Measurements from ENCODE around the gene MRPL41.

MRPL41 gene

GRCh38 chr9:137522746-137523455 is 28.8 kb upstream of the MRPL41 start:
- TF ChIP-seq, protein P1, sequence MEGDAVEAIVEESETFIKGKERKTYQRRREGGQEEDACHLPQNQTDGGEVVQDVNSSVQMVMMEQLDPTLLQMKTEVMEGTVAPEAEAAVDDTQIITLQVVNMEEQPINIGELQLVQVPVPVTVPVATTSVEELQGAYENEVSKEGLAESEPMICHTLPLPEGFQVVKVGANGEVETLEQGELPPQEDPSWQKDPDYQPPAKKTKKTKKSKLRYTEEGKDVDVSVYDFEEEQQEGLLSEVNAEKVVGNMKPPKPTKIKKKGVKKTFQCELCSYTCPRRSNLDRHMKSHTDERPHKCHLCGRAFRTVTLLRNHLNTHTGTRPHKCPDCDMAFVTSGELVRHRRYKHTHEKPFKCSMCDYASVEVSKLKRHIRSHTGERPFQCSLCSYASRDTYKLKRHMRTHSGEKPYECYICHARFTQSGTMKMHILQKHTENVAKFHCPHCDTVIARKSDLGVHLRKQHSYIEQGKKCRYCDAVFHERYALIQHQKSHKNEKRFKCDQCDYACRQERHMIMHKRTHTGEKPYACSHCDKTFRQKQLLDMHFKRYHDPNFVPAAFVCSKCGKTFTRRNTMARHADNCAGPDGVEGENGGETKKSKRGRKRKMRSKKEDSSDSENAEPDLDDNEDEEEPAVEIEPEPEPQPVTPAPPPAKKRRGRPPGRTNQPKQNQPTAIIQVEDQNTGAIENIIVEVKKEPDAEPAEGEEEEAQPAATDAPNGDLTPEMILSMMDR (IDR thresholded peaks at IDR 0.05), result no peak

GRCh38 chr9:137524161-137524980 is 27.3 kb upstream of the MRPL41 start:
- TF ChIP-seq, protein P1 (IDR thresholded peaks at IDR 0.05), result no peak

DNA sequence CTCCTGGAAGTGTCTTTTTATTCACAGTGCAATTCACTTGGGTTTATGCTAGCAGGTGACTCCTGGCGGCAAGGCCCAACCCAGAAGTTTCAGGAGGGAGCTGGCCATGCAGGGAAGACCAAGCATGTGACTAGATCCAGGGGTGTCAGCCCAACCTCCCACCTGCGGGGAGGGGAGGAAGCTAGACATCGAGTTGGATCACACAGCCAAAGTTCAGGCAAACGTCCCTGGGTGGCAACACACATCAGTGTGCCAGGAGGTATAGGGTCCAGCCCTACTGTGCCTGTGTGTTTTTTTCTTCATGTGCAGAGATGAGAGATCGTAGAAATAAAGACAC is 26.7 kb upstream of the MRPL41 start:
- TF ChIP-seq, protein P1 (IDR thresholded peaks at IDR 0.05), result no peak

GRCh38 chr9:137530331-137530730 is 21.3 kb upstream of the MRPL41 start:
- TF ChIP-seq, protein P1 (IDR thresholded peaks at IDR 0.05), result no peak

- TF ChIP-seq, protein P1 (IDR thresholded peaks at IDR 0.05), result no peak
These were observed 20.4 kb upstream of the MRPL41 start for GRCh38 chr9:137531099-137531765.

GRCh38 chr9:137534256-137535119 is 17.2 kb upstream of the MRPL41 start:
- TF ChIP-seq, protein P1 (IDR thresholded peaks at IDR 0.05), result peak; percentile 72

GRCh38 chr9:137535120-137535428 is 16.6 kb upstream of the MRPL41 start:
- TF ChIP-seq, protein P1 (IDR thresholded peaks at IDR 0.05), result no peak

All from LNCAP (cell line).